RCC 7860 (cell line): ENCODE results near the gene CCDC200.
"Not testable (repeated sequence)": the region's sequence is repeated elsewhere in the genome, so short reads cannot be mapped to it uniquely, and the experiment has no call there.

Experiments used
- DNase-seq: peaks from one replicate; pipeline ENCODE4 v3.0.0-alpha.2; 2015; ENCODE audit warnings: low spot score
- FAIRE-seq: peaks from 2 replicates; lab custom pipeline; 2012; peaks lifted over from hg19 to GRCh38; lab: Jason Lieb, UNC

Gene CCDC200

DNA sequence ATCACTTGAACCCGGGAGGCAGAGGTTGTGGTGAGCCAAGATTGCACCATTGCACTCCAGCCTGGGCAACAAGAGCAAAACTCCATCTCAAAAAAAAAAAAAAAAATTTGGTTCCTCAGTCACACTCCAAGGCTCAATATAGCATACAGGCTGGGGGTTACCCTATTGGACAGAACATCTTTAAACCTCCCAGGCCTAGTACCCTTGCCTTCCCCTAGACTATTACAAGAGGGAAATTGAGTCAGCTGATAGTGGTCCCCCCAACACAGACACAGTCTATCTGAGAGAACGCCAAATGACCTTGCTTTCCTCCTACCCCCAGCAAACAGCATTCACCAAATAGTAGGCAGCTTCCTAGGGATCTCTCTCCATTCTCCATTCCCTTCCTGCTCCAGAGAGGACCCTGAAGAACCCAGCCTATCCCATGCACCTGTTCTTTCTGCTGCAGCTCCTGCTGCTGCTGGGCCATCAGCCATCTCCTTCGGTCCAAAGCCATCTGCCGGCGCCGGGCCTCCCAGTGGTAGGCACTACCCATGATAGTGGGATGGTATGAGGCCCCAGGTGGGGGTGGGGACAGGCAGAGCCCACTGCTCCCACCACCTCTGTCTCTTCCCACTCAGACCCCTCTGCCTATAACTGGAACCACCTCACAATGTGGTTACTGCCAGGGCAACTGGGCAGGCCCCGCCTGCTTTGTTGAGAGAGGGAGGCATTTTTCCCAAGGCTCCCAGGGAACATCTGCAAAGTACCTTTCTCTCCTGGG is at the start of gene CCDC200:
Gene CCDC200, minus strand, starts transcription at position 604 of the 763 bp plus-strand sequence. Its CDS starts 69 bp downstream, at position 535.
- DNase-seq, FAIRE-seq: not testable (repeated sequence)

DNA sequence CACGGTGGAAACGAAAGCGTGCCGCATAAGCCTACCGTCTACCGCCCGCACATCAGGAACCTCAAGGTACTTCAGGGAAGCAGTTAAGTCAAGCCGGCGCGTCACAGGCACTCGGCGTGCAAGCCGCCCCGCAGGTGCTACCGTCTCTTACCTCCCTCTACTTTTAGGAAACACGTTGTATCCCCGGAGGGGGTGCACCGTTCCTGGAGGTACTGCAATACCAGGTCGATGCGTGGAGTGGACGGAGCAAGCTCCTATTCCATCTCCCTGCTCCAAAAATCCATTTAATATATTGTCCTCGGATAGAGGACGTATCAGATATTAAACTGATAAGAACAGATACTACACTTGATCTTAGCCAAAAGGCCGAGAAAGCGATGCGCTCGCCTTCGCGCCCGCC is 44.5 kb upstream of the CCDC200 start:
- not testable (repeated sequence) for DNase-seq, FAIRE-seq

DNA sequence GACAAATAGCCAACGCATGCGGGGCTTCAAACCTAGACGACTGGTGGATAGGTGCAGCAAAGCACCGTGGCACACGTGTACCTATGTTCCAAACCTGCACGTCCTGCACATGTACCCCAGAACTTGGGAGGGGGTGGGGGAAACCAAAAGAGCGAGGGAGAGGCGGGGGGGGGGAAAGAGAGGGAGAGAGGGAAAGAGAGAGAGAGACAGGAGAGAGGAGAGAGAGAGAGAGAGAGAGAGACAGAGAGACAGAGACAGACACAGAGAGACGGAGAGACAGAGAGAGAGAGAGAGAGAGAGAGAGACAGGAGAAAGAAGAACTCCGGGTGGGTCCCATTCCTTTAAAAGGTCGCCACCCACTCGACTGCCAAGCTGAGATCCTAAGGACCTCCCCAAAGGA is 44.1 kb upstream of the CCDC200 start:
- not testable (repeated sequence) for FAIRE-seq

DNA sequence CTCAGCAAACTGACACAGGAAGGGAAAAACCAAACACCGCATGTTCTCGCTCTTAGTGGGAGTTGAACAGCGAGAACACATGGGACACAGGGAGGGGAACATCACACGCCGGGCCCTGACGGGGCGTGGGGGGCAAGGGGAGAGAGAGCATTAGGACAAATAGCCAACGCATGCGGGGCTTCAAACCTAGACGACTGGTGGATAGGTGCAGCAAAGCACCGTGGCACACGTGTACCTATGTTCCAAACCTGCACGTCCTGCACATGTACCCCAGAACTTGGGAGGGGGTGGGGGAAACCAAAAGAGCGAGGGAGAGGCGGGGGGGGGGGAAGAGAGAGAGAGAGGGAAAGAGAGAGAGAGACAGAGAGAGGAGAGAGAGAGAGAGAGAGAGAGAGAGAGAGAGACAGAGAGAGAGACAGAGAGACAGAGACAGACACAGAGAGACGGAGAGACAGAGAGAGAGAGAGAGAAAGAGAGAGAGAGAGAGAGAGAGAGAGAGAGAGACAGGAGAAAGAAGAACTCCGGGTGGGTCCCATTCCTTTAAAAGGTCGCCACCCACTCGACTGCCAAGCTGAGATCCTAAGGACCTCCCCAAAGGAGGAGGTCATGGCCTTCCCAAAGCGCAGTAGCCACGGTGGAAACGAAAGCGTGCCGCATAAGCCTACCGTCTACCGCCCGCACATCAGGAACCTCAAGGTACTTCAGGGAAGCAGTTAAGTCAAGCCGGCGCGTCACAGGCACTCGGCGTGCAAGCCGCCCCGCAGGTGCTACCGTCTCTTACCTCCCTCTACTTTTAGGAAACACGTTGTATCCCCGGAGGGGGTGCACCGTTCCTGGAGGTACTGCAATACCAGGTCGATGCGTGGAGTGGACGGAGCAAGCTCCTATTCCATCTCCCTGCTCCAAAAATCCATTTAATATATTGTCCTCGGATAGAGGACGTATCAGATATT is 42.4 kb upstream of the CCDC200 start:
- DNase-seq, FAIRE-seq: not testable (repeated sequence)

More for the DNA sequence above, 44.1 kb upstream of the CCDC200 start:
- not testable (repeated sequence) for DNase-seq

DNA sequence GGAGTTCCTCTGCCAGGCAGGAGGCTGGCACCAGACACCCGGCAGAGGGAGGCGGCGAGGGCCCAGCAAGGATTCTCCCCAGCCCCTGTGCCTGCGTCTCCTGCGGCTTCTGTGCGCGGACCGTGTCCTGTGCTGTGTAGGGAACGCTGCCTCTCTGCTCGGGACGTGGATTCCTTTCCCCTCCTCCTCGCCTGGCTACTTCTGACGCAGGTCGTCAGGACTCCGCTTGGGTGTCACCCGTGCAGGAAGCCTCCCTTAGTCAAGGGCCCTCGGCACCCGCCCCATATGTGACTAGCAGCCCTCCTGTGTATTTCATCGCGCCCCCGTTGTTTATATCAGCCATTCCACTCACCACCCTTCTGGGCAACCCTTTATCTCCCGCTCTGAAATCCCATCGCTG is 18.0 kb upstream of the CCDC200 start:
- DNase-seq, FAIRE-seq: not testable (repeated sequence)

DNA sequence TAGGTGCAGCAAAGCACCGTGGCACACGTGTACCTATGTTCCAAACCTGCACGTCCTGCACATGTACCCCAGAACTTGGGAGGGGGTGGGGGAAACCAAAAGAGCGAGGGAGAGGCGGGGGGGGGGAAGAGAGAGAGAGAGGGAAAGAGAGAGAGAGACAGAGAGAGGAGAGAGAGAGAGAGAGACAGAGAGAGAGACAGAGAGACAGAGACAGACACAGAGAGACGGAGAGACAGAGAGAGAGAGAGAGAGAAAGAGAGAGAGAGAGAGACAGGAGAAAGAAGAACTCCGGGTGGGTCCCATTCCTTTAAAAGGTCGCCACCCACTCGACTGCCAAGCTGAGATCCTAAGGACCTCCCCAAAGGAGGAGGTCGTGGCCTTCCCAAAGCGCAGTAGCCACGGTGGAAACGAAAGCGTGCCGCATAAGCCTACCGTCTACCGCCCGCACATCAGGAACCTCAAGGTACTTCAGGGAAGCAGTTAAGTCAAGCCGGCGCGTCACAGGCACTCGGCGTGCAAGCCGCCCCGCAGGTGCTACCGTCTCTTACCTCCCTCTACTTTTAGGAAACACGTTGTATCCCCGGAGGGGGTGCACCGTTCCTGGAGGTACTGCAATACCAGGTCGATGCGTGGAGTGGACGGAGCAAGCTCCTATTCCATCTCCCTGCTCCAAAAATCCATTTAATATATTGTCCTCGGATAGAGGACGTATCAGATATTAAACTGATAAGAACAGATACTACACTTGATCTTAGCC is 12.4 kb upstream of the CCDC200 start:
- not testable (repeated sequence) for DNase-seq, FAIRE-seq

DNA sequence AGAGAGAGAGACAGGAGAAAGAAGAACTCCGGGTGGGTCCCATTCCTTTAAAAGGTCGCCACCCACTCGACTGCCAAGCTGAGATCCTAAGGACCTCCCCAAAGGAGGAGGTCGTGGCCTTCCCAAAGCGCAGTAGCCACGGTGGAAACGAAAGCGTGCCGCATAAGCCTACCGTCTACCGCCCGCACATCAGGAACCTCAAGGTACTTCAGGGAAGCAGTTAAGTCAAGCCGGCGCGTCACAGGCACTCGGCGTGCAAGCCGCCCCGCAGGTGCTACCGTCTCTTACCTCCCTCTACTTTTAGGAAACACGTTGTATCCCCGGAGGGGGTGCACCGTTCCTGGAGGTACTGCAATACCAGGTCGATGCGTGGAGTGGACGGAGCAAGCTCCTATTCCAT is 11.2 kb upstream of the CCDC200 start:
- not testable (repeated sequence) for DNase-seq, FAIRE-seq

DNA sequence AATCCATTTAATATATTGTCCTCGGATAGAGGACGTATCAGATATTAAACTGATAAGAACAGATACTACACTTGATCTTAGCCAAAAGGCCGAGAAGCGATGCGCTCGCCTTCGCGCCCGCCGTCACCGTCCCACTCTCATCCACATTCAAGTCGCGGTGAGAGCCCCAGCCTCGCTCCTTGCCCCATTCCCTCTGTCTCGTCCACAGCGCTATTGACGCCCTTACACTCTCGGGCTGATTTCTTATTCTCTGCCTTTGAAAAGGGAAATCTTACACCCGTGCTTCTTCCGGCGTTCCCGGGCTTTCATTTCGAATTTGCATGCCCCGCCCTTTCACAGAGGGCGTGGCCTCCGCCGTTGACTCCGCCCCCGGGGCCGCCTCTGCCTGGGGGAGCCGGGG is 5.5 kb upstream of the CCDC200 start, which contains the start of gene RNU2-1:
Gene RNU2-1, minus strand, starts transcription at position 101 of the 400 bp plus-strand sequence.
- not testable (repeated sequence) for DNase-seq, FAIRE-seq

DNA sequence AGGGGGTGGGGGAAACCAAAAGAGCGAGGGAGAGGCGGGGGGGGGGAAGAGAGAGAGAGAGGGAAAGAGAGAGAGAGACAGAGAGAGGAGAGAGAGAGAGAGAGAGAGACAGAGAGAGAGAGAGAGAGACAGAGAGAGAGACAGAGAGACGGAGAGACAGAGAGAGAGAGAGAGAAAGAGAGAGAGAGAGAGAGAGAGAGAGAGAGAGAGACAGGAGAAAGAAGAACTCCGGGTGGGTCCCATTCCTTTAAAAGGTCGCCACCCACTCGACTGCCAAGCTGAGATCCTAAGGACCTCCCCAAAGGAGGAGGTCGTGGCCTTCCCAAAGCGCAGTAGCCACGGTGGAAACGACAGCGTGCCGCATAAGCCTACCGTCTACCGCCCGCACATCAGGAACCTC is 4.8 kb upstream of the CCDC200 start:
- DNase-seq, FAIRE-seq: not testable (repeated sequence)

DNA sequence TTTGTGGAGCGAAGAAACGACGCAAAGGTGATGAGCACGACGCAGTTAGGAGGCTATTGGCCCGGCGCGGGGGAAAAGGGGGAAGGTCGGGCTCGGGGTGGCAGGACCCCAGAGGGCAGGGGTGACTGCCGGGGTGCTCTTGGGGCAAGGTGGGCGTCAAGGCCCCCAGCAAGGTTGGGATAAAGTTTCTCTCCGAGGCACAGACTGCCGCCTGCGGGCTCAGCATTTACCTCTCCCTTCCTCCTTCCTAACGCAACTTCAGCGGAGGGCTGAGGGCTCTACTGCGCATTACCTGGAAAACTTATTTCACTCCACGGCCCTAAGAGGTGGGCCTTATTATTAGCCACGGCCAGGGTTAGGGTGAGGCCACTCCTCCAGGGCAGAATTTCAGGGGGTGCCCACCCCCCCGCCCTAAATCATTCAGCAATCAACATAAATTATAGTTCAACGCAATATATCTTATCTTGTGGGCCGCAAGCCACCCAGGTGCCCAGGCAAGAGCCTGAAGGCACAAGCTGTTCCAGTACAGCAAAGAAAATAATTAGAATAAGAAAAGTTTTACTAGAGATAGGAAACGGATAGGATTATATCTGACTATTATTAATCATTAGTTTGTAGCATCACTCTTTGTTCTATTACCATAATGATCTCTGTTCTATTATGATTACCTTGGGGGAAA is 3.7 kb upstream of the CCDC200 start:
- FAIRE-seq, result not testable (repeated sequence)
- peak; percentile 29 for DNase-seq

DNA sequence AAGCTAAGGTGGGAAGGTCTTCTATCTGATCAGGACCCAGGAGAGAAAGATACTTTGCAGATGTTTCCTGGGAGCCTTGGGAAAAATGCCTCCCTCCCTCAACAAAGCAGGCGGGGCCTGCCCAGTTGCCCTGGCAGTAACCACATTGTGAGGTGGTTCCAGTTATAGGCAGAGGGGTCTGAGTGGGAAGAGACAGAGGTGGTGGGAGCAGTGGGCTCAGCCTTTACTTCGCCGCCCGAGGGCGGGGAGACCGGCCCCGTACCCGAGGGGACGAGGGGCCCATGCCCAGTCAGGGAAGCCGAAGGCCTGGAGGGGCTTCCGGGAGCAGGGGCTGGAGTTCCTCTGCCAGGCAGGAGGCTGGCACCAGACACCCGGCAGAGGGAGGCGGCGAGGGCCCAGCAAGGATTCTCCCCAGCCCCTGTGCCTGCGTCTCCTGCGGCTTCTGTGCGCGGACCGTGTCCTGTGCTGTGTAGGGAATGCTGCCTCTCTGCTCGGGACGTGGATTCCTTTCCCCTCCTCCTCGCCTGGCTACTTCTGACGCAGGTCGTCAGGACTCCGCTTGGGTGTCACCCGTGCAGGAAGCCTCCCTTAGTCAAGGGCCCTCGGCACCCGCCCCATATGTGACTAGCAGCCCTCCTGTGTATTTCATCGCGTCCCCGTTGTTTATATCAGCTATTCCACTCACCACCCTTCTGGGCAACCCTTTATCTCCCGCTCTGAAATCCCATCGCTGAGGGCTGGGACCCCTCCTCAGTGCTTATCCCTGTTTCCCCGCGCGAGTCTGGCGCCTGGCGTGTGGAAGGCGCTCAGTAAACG is 3.0 kb upstream of the CCDC200 start:
- not testable (repeated sequence) for DNase-seq, FAIRE-seq

DNA sequence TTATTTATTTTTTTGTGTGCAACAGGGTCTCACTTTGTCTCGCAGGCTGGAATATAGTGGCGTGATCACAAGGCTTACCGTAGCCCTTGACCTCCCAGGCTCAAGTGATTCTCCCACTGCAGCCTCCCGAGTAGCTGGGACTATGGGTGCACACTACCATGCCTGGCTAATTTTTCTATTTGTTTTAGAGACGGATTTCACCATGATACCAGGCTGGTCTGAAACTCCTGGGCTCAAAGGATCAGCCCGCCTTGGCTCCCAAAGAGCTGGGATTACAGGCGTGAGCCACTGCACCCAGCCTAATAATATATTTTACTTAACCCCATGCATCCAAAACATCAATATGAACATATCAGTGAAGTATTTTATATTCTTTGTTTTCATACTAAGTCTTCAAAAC is 2.0 kb downstream of the CCDC200 start:
- DNase-seq, result no peak
- no peak for FAIRE-seq

DNA sequence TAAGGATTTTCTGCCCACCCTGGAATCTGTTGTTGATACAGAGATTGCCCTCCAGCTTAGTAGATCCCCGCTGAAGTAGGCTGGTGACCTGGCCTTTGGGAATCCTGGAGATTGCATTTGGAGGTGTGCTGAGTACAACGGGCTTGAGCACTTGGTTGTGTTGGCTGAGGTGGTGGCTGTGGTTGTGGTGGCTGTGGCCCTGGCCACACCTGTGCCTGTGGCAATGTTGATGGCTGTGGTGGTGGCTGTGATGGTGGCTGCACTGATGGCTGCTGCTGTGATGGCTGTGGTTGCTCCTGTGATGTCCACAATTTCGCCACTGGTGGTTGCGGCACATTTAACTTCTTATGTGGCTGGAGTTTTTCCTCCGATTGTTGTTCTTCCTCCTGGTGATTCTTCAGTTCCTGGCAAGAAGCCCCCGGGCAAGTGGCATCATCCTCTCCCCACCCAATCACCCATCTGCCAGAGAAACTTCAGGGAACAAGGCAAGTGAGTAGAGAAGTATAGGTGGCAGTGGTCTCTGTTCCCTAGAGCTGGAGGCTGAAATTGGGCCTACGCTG is 4.2 kb downstream of the CCDC200 start:
- no peak for FAIRE-seq
- no peak for DNase-seq

DNA sequence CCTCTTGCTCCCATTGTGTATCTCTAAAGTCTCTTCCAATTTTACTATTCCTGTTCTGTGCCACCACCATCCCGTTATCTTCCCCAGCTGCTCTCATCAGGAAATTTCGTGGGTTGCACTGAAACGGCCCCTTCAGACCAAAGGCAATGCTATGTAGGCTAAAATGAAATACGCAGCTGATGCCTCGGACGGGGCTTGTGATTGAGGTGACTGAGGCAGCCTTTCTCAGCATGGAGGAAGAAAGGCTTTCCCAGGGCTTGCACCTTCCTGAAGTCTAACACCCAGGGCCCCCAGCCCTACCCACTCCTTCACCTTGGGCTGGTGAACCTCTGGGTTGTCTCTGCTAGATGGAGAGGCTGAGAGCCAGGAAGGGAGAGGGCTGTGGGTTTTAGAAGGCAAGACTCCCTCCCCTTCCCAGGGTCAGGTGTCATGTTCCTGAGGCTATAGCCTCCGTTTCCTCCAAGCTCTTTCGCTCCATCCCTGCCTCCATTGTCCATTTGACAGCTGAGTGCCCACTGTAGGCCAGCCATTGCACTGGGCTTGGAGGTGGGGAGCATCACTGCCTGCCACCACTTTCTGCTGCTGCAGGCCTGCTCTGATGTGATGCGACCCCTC is 7.8 kb downstream of the CCDC200 start:
- no peak for FAIRE-seq
- DNase-seq, result no peak

DNA sequence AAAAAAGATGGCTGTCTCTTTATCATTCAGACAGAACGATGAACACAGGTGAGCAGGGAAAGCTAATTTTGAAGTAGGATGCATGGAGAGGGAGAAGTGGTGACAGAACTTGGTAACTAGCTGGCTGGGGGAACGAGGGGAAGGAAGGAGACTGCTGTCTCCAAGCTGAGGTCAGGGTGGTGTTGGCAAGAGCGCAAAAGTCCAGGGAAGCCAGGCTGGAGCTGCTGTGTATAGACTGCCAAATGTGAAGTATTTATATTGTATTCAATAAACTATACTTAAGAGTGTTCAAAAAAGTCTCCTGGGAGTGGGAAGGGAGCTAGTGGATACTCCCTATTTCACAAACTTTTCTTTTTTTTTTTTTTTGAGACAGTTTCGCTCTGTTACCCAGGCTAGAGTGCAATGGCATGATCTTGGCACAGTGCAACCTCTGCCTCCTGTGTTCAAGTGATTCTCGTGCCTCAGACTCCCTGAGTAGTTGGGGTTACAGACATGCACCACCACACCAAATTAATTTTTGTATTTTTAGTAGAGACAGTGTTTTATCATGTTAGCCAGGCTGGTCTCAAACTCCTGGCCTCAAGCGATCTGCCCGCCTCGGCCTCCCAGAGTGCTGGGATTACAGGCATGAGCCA is 8.6 kb downstream of the CCDC200 start:
- FAIRE-seq (no peak), DNase-seq (no peak)

DNA sequence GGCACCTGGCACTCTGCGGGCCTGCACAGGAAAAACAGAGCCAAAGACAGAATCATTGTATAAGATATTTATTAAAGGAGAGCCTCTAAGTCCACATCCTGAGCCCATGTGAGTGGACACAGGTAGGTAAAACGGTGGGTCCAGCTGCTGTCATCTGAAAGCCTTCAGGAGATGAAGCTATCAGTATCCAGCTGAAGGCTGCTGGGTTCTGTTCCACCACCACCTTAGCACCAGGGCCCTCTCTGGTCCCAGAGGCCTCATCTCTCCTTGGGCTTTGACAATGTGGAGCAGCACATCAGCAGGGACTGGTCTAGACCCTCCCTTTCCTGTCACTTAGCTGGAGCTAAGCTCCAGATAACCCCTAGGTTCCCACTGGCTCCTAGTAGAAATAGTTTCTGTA is 9.4 kb downstream of the CCDC200 start:
- FAIRE-seq (no peak), DNase-seq (no peak)

DNA sequence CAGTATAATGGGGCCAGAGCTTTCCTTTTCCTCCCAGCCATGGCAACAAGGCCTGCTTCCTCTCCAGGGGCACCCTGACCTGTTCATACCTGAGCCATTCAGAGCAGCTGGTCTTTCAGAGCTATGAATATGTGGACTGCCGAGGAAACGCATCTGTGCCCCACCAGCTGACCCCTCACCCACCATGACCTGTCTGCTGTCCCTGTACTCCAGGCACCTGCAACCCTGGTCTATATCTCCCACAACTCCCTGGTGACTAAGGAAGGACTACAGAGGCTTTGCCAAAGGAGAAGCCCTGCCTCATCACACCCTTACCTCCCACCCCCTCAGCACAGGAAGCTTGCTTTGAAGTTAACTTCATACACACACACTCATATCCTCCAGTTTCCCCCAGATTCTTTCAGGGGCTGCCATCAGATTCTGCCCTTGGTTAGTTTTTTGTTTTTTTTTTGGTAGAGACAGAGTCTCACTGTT is 10.8 kb downstream of the CCDC200 start:
- DNase-seq (no peak), FAIRE-seq (no peak)
